GM21825 (cell line): ENCODE results near the gene CLDN19.

Experiments used
- ATAC-seq: cut with Tn5 transposase; IDR thresholded peaks from one replicate; pipeline ENCODE4 v1.9.1; 2021; ENCODE audit warnings: mild to moderate bottlenecking, moderate library complexity; ENCODE audit not compliant: unreplicated experiment

Gene CLDN19, protein sequence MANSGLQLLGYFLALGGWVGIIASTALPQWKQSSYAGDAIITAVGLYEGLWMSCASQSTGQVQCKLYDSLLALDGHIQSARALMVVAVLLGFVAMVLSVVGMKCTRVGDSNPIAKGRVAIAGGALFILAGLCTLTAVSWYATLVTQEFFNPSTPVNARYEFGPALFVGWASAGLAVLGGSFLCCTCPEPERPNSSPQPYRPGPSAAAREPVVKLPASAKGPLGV

DNA sequence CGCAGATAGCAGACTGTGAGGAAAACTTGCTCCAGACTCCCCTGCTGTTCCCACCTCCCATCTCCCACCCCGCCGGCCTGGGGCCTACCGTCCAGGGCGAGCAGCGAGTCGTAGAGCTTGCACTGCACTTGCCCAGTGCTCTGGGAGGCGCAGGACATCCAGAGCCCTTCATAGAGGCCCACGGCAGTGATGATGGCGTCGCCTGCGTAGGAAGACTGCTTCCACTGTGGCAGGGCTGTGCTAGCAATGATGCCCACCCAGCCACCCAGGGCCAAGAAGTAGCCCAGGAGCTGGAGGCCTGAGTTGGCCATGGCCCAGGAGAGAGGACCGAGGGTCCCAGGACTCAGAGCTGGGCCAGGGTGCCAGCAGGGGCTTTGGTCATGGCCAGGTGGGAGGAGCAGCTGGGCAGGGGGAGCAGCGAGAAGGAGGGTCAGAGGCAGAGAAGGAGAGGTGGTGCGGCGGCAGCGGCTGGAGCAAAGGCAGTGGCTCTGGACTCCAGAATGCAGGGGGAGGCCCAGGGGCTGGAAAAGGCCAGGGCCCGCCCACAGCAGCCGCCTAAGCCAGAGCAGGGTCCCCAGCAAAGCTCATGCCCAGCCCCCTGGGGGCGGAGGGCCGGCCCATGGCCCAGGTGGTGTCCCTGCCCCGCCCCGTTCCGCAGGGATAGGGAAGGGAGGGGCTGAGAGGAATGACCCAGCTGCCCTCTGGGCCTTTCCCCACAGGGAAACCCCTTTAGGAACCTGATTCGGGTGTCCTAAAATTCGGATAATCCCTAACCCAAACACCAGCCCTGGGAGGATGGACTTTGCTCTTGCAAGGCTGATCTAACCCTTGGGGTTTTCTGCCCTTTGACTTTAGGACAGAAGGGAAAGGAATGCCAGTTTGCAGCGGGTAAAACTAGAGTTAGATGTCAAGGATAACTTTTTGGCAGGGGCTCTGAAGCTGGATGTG, at the start of gene CLDN19:
TSS of gene CLDN19 (minus strand) at position 484 of the 948 bp plus-strand sequence. CDS start at position 311, 173 bp downstream.
- no peak for ATAC-seq

DNA sequence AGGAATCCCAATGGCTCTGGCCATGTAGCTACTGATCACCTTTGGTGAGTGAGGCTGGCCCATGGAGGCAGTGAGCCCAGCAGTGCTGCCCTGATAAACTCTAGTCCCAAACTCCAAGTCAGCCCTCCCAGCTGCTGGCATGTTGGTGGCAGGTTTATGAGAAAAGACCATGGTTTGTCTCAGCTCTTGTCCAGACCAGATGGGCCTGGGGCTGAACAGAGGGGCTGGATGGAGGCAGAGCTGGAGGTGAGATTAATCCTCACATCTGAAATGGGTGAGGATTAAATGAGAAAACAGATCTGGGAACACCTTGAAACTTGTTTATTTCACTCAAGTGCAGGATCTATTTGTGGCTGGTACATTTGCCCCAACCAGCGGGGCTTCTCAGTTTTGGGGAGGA, 48.0 kb upstream of the CLDN19 start:
- ATAC-seq, result no peak

DNA sequence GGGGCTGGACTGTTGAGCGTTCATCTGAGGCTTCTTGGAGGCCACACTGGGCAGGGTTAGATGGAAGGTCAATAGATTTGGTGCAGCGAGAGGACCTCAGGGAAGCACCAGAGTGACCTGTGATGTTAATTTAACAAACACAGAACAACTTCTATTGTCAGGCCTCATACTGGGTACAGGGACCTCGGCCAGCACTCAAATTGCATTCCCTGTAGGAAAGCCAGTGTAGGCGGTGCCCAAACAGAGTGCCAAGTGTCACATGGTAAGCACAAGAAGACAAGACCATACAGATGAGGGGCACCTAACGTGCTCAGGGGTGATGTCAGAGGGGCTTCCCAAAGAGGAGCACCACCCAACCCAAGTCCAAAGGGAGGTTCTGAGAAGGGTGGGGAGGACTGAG, 46.1 kb upstream of the CLDN19 start:
- ATAC-seq, result no peak

DNA sequence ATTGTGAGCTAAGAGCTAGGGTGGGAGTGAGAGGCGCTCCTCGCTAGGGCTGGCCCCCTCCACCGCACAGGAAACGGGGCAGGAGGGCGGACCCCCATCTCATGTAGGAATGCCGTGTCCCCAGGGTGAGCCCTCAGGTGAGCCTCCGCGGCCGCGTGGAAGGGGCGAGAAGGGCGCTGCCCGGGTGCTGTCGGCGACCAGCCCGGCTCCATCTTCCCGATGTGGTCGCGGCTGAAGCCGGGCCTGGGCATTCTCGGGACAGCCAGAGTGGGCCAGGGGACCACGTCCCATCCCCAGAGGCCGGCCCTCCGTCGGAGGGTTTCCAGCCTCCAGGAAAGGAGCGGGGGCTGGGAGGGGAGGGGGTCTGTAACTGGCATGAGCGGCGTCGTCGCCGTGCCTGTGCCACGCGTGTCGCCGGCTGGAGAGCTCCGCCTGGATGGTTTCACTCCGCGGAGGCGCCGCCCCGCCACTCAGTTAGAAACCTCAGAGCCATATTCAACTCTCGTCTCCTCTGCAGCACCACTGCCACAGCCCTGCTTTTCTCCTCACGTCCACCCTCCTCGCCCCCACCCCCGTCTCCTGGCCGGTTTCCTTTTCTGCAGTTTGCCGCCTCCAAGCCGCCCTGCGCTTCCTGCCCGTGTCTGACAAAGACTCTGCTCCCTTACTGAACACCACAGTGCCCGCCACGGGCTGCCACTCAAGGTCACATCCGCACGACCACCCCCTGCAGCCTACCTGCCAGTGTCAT, 45.1 kb upstream of the CLDN19 start, which contains the start of gene TMEM269:
TSS of gene TMEM269 (plus strand) at position 46 of the 748 bp plus-strand sequence. CDS start 4,903 bp downstream, outside the sequence.
- no peak for ATAC-seq

DNA sequence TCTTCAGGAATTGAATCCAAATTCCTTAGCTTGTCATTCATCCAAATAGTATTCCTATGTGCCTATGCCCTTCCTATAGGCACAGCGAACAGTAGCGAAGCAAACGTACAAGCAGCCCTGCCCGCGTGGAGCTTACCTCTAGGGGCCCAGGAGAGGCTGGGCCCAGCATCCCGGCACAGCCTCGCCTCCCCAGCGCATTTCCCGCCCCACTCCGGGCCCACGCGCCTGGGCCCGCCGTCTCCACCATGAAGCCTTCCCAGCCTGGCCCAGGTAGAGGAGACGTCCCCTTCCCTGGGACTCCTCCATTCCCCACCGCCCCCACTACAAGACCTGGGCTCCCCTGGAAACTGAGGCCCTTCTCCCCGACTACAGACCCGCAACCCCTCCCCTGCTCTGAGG, 44.5 kb upstream of the CLDN19 start:
- no peak for ATAC-seq

DNA sequence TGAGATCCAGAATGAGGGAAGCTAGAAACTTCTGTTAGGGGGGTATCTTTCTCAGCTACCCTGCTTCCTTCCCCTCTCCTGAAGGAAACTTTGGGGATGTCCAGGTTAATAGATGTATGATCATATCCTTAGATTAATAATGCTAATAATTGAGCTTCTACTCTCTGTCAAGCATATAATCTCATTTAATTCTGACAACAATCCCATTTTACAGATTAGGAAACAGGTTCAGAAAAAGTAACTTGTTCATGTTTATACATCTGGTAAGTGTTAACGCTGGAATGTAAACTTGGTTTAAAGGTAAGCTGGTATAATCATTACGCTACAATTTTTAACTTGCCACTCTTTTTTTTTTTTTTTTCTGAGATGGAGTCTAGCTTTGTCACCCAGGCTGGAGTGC, 43.1 kb upstream of the CLDN19 start:
- ATAC-seq, result no peak

DNA sequence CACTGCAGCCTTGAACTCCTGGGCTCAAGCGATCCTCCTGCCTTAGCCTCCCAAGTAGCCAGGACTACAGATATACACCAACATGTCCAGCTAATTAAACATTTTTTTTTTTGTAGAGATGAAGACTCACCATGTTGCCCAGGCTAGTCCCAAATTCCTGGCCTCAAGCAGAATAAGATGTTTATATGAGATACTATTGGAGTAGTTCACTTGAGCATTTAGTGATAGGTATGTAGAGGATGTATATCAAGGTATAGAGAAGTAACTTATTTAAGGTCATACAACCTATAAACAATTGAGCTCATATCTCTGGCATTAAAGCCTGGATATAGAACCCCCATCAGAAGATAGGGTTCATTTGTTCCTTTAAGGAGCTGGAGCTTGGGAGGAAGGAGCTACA, 40.1 kb upstream of the CLDN19 start:
- no peak for ATAC-seq

DNA sequence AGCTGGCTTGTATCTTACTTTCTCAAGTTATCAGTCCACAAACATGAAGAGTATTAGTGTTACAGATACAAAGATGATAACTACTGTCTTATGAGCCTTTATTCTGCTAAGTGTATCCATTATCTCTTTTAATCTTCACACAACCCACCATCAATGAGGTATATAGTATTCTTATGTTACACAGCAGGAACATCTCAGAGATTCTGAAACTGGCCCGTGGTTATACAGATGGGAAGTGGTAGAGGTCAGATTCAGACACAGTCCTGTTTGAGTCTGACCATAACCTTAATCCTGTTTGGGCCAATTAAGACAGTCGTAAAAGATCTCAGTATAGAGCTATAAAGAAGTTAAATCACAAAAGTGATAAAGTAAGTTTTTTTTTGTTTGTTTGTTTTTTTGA, 39.7 kb upstream of the CLDN19 start:
- no peak for ATAC-seq

DNA sequence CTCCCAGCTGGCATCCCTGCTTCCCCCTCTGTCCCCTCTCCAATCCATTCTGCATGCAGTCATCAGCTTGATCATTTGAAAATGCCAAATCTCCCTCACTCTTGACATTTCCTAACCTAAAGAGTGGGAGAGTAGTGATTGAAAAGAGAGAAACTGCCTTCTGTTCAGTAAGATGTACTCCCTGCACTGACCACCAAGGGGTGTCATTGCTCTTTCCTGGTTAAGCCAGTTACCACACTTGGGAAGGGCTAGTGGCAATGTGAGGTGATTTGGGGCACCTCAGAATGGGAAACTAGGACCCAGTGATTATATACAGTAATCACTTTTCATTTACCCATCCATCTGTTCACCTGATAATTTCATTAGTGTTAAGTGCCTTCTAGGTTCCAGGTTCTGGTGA, 37.8 kb upstream of the CLDN19 start:
- no peak for ATAC-seq

DNA sequence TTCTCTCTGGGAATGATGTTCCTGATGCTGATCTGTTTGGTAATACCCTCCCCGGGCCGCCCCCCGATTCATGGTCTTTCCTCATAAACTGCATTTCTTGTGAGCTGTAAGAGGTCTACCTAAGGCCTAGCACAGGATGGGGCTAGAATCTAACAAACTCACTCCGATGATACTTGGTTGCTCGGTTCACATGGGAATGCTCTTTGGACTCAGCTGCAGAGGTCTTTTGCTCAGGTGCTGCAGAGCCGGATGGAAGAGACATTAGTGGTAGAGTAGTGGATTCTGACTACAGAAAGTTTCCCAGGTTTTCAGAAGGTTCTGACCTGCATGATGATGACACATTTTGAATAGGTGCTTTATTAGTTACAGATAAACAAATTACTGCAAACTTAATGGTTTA, 36.5 kb upstream of the CLDN19 start:
- no peak for ATAC-seq

DNA sequence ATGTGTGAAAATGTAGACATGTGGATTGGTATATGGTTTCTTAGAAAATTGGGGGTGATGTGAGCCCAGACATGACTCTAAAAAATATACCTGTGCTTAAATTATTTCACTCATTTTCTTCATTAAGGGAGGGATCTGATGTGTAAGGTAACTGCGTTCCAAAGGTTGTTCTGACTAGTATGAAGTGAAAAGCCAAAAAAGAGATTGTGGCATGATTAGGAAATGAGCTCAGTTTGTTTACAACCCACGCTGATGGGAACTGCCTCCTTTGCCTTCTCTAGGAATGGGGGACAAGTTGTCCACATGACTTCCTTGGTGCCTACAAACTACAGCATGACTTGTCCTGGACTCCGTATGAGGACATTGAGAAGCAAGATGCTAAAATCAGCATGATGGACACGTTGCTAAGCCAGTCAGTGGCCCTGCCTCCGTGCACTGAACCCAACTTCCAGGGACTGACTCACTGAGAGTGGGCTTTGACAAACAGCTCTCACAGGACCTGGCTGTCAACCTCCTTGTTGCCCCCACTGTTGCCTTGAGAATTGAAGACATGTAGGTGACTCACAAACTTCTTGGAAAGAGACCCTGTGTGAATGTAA, 35.0 kb upstream of the CLDN19 start:
- ATAC-seq, result no peak

DNA sequence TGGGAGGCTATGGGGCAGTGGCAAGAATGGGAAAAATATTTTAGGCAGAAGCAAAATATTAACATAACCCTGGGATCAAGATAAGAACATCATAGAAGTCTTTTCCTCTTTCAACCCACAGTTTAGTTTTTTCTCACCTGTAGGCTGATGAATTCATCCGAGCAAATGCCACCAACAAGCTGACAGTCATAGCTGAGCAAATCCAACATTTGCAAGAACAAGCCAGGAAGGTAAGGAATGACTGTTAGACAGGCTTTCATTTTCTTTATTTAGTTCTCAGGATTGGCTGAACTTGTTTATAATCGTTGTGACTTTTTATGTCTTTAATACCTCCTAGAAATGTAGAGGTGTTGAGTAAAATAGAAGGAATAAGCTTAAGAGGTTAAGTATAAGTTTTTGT, 33.4 kb upstream of the CLDN19 start:
- no peak for ATAC-seq

DNA sequence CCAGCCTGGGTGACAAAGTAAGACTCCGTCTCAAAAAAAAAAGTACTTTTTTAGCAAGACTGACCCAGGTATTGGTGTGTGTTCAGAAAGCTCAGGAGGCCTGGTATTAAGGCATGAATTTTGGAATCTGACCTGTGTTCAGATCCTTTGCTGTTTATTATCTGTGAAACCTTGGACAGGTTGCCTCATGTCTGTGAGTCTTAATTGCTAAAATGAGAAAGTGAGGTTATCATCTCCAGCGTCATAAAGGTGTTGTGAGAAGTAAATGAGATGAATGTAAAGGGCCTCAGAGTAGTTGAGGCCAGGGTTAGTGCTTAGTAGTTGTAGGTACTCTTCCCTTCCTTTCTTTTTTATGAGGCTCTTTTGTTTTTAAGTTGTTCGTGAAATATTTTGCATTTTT, 29.8 kb upstream of the CLDN19 start:
- ATAC-seq, result no peak

DNA sequence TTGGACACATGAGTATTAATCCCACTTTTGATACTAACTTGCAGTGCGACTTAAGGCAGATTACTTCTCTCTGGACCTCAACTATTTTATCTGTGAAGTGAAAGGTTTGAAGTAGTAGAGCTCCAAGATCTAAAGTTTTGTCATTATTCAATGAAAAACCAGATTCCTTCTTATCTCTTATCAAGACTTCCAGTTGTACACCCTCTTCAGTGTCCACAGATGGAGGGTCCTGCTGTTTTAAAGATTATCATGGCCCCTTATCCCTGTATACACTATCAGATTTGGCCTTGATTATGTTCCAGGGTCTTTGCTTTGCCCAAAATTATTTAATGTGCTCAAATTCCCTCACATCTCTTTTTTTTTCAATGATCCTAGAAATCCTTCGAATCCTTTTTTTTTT, 28.1 kb upstream of the CLDN19 start:
- no peak for ATAC-seq

DNA sequence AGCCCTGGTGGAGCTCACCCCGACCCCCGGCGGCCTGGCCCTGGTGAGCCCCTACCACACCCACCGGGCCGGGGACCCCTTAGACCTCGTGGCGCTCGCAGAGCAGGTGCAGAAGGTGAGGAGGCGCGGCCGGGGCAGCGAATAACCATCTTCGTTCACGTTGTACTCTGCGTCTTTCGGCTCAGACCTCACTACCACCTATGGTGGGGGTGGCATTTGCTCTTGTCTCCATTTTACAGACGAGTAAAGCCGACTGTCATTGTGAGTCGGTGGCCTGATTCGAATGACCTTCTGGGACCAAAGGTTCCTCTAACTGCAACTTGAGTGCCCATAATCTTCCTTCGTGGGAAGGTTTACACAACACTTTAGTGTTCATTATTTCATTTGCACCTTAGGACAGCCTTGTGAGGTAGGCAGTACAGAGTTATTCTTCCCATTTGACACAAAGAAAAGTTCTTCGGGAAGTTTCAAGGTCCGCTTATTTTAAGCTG, 27.5 kb upstream of the CLDN19 start:
- ATAC-seq, result peak; percentile 12

DNA sequence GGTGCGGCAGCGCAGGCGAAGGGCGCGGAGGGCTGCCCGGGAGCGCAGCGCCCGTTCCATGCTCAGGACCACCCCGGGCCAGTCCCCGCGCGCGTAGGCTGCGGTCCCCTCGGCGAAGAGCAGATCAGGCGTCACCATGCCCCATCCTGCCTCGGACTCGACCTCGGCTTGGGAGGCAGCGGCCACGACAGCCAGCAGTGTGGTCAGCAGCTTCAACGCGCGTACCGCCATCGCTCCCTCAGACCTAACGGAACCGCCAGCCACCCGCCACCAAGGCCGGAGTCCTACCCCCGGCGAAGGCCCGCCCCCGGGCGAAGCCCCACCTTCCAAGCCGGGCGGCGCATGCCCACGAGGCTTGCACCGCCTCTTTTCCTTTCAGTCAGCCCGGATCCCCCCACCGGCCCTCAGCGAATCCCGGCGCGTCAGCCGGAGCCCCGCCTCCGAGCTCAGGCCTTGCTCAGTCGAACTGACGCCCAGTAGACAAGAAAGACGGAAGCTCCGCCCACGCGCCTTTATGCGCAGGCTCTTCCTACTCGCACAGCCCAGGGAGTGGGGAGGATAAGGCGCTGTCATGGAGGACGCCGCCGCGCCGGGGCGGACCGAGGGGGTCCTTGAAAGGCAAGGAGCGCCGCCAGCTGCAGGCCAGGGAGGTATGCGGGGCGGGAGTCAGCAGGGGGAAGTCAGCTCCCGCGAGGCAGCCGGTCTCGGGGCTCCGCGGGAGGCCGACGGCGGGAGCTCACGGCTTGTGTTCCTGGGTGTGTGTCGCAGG, 26.9 kb upstream of the CLDN19 start, which contains the start of the genes C1orf50 and P3H1:
TSS of gene C1orf50 (plus strand) at position 509 of the 769 bp plus-strand sequence. CDS start at position 572, 63 bp downstream.
TSS of gene P3H1 (minus strand) at position 288 of the 769 bp plus-strand sequence. CDS start at position 231, 57 bp downstream.
- ATAC-seq, result peak; percentile 87

DNA sequence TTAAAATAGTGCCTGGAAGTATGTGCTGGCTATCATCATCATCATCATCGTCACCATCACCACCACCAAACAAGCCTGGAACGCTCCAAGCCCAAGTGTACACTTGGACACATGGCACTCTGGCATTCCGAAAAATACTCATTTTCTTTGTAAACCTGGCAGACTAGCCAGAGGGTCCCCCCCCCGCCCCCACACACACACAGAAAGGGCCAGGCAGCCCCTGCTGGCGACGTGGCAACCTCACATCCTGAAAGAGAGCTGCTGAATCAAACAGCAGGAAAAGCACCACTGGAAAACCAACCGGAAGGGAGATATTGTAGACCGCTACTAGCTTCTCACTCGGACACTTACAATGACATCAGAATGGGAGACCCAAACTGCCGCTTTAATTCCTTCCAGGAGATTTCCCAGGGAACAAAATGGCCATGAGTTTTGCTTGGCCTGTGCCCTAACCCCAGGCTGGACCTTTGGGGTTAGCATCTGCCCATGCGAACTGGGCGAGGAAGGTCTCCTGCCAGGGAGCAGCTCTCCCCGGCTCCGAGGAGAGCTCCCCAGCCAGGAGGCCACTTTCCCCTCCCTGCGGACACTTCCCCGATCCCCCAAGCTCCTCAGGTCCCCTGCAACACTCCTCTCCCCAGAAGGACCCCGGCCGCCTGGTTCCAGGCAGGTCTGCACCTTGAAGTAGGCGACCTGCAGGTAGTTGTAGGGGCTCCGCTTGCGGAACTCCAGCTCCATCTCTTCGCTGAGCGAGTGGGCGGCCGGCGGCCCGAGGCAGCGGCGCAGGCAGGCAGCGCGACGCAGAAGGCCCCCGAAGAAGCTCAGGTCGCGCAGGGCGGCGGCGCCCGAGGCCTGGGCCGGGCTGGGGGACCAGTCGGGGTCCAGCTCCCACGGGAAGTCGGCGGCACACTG, 26.1 kb upstream of the CLDN19 start:
- peak; percentile 22 for ATAC-seq

DNA sequence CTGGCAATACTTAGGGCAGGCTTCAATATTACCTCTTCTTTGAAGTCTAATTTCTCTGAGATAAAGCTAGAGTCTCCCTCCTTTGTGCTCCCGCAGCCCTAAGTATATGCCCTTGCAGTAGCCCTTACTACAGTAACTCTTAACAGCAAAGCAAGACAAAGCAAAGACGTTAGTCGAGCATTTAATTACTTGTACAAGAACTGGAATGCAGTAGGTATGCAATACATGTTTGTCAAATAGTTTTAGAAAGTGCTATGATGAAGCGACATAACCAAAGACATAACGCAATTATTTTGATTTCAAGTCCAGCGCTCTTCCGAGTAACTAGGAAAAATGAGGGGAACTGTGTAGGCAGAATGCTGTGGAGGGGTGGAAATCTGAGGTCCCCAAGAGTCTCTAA, 25.2 kb upstream of the CLDN19 start:
- ATAC-seq, result no peak

DNA sequence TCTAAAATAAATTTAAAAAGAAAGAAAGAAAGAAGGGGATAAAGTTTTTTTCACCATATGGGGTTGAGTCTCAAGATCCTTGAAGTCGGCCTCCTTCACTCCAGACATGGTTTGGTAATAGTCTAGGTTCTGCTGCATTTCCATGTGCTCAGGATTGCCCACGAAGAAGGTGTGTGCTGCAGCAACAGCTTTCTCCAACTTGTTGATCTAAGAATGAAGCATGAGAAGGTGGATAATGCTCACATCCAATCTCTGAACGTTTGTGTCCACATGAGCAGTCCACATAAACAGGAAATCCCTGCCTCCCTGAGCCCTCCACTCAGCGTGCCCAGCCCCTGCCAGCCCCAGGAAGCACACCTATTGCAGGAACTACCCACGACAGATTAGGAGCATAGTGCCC, 22.2 kb upstream of the CLDN19 start:
- ATAC-seq, result no peak
